ENCODE results near the gene ATRNL1. TPM values are rescaled to one million over a fixed set of nuclear protein-coding genes. Genes with fewer than 3 reads are reported as not detected.

Gene ATRNL1
- total and polyA plus RNA-seq, 2 of the 8 experiments (the other 6 are each of a cell fraction or from before 2014, with no cell fraction given), result 5.1 to 17.6 TPM

DNA sequence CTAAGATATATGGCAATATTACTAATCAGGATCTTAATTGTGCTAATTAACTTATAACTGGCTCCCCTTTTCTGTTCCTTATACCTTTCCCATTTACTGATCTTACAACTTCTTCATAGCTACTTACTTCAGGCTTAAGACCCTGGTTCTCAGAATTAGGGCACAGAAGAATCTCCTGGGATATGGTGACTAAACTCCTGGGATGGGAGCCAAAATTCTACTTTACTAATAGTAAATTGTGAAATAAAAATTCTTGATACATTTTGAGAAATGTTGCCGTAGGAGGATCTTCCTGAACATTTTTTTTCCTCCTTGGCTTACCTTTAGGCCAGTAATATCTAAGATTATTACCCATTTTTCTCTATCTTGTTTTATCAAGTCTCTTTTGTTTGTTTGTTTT is 309.5 kb downstream of the ATRNL1 start:
- H3K4me1 ChIP-seq (replicated peaks in 1 of 4; ENCODE audit: control insufficient read depth in 3 of 4, insufficient read depth in 4 of 4, low read length in 3 of 4), result no peaks in the 10 kb centered on the region
- H4K20me1 ChIP-seq (replicated peaks in 1 of 2; ENCODE audit: control insufficient read depth in 1 of 2, insufficient read depth in 2 of 2, low read length in 2 of 2), result no peaks in the 10 kb centered on the region
- no peak overlapping the region for H3K4me3 ChIP-seq (ENCODE audit: extremely low read depth in 1 of 4, insufficient read depth in 2 of 4, low read depth in 3 of 4, low read length in 4 of 4)
- H3K27ac ChIP-seq (ENCODE audit: low read depth, low read length), result no peak overlapping the region
- H3K4me2 ChIP-seq (ENCODE audit: insufficient read depth in 1 of 2, low read depth in 2 of 2, low read length in 2 of 2), result no peak overlapping the region
- CTCF ChIA-PET (ENCODE audit: partially characterized antibody), result interaction anchor here (0.7 kb wide), 1 partner anchor 397 kb away, joined by 3 read pairs; no protein-coding TSS in a partner anchor
- no peak overlapping the region for H4K91ac ChIP-seq (replicated peaks; ENCODE audit: insufficient read length, low read length)
- no peak overlapping the region for H2BK120ac ChIP-seq (replicated peaks; ENCODE audit: low read depth, low read length)
- H3K56ac ChIP-seq (replicated peaks; ENCODE audit: insufficient read length, low read depth, low read length), result no peak overlapping the region
- no peak overlapping the region for H4K5ac ChIP-seq (ENCODE audit: insufficient read length, low read depth, low read length)
- H2AK5ac ChIP-seq (ENCODE audit: low read depth, low read length), result no peak overlapping the region
- H3K23ac ChIP-seq (ENCODE audit: insufficient read length), result no peak overlapping the region
- H3K27me3 ChIP-seq (replicated peaks in 1 of 4; ENCODE audit: control insufficient read depth in 3 of 4, extremely low read depth in 1 of 4, insufficient read depth in 3 of 4, low read length in 3 of 4), result no peaks in the 10 kb centered on the region
- no peak overlapping the region for H3K14ac ChIP-seq (ENCODE audit: insufficient read length)
- POLR2A ChIA-PET (ENCODE audit: partially characterized antibody), result no interaction called here
- H3K79me1 ChIP-seq (ENCODE audit: low read depth, low read length), result no peaks in the 10 kb centered on the region
- no peak overlapping the region for H2AFZ ChIP-seq (ENCODE audit: low read length)
- H3K9ac ChIP-seq (replicated peaks in 1 of 4; ENCODE audit: extremely low read depth in 1 of 4, low read depth in 3 of 4, low read length in 3 of 4), result no peak overlapping the region
- H2BK15ac ChIP-seq (ENCODE audit: low read length), result no peak overlapping the region
- H4K8ac ChIP-seq (ENCODE audit: extremely low read depth, insufficient read depth, low read length), result no peak overlapping the region
- 46% methylated on average over 1 of the region's 1 CpG; no CpG with 5 or more reads in 1 of the 2 experiments for WGBS, 2 experiments (ENCODE audit: extremely low coverage in 1 of 2, insufficient coverage in 1 of 2, insufficient read length in 1 of 2, insufficient replicate concordance in 2 of 2, low coverage in 1 of 2, low lambda C conversion rate in 2 of 2, missing lambda C conversion rate in 1 of 2)
- no peaks in the 10 kb centered on the region for H3K23me2 ChIP-seq (ENCODE audit: low read depth, low read length)
- H3K18ac ChIP-seq (ENCODE audit: extremely low read depth, low read length), result no peak overlapping the region
- DNase-seq (ENCODE audit: low read depth in 1 of 2, low spot score in 2 of 2), result no peak
- no peaks in the 10 kb centered on the region for H3K79me2 ChIP-seq (ENCODE audit: control insufficient read depth in 1 of 2, insufficient read depth in 2 of 2, low read length in 2 of 2)
- TF ChIP-seq SIX5 (IDR thresholded peaks at IDR 0.05; ENCODE audit: low read depth, low read length) (no peak), CHD1 (IDR thresholded peaks at IDR 0.05; ENCODE audit: low read depth, low read length) (no peak), NANOG (IDR thresholded peaks at IDR 0.05; ENCODE audit: insufficient read depth, low read depth, low read length, poor library complexity, severe bottlenecking) (no peak), POLR2A (IDR thresholded peaks at IDR 0.05; ENCODE audit: control extremely low read depth in 1 of 2, low read depth in 2 of 2, low read length in 2 of 2) (no peak), CREB1 (IDR thresholded peaks at IDR 0.05) (no peak), CTBP2 (IDR thresholded peaks at IDR 0.05; ENCODE audit: borderline replicate concordance, insufficient read depth, insufficient read length, low read length) (no peak)
- no peak overlapping the region for H3K4ac ChIP-seq (replicated peaks; ENCODE audit: insufficient read length, low read depth, low read length)
- no peak for FAIRE-seq
- H2BK20ac ChIP-seq (ENCODE audit: low read length), result no peak overlapping the region
- no peaks in the 10 kb centered on the region for H3K36me3 ChIP-seq (ENCODE audit: control insufficient read depth in 2 of 4, insufficient read depth in 4 of 4, low read length in 3 of 4)
- no peaks in the 10 kb centered on the region for H3K9me3 ChIP-seq (ENCODE audit: insufficient read depth in 2 of 2, low read depth in 1 of 2, low read length in 1 of 2)
- H2BK12ac ChIP-seq (ENCODE audit: low read depth, low read length), result no peak overlapping the region
- H2BK5ac ChIP-seq (ENCODE audit: low read depth, low read length), result no peak overlapping the region

Measured in H1 (cell line).